DMS153 (cell line): ENCODE results near the gene BCR.

Experiments
- DNase-seq: peaks from one replicate; lab custom pipeline; 2025; lab: John Stamatoyannopoulos, UW

BCR gene

GRCh38 chr22:23231471-23232093 lies 51.3 kb downstream of the BCR start:
- no peak for DNase-seq

GRCh38 chr22:23232094-23232905 lies 52.0 kb downstream of the BCR start:
- DNase-seq = no peak

GRCh38 chr22:23233084-23233531 lies 52.8 kb downstream of the BCR start:
- DNase-seq = no peak

GRCh38 chr22:23233752-23234408 lies 53.6 kb downstream of the BCR start:
- no peak for DNase-seq

GRCh38 chr22:23234409-23235161 lies 54.3 kb downstream of the BCR start:
- DNase-seq = no peak

- DNase-seq = no peak
These were observed 55.1 kb downstream of the BCR start for GRCh38 chr22:23235425-23235824.

GRCh38 chr22:23236026-23236425 lies 55.7 kb downstream of the BCR start:
- no peak for DNase-seq

GRCh38 chr22:23236440-23237184 lies 56.3 kb downstream of the BCR start:
- DNase-seq = no peak

- peak; percentile 75 for DNase-seq
These were observed 57.0 kb downstream of the BCR start for GRCh38 chr22:23237201-23237798.

- DNase-seq = no peak
These were observed 57.5 kb downstream of the BCR start for GRCh38 chr22:23237841-23238240.

- no peak for DNase-seq
These were observed 58.4 kb downstream of the BCR start for GRCh38 chr22:23238707-23239106.

- no peak for DNase-seq
These were observed 59.1 kb downstream of the BCR start for GRCh38 chr22:23239429-23239828.

- no peak for DNase-seq
These were observed 60.5 kb downstream of the BCR start for GRCh38 chr22:23240639-23241389.

- DNase-seq = no peak
These were observed 61.5 kb downstream of the BCR start for GRCh38 chr22:23241562-23242472.

GRCh38 chr22:23242473-23243001 lies 62.2 kb downstream of the BCR start:
- DNase-seq = no peak

- DNase-seq = no peak
These were observed 62.8 kb downstream of the BCR start for GRCh38 chr22:23243006-23243573.

- DNase-seq = no peak
These were observed 63.8 kb downstream of the BCR start for GRCh38 chr22:23243859-23244689.

GRCh38 chr22:23244690-23245044 lies 64.4 kb downstream of the BCR start:
- no peak for DNase-seq
